ENCODE data around the gene SRRM4. TPM values are rescaled to one million over a fixed set of nuclear protein-coding genes. Genes with fewer than 3 reads are reported as not detected.
A peak's percentile ranks its signal among the peaks of the same experiment; 100 is the strongest.
"Not testable (repeated sequence)": the region's sequence is repeated elsewhere in the genome, so short reads cannot be mapped to it uniquely, and the experiment has no call there.

Gene SRRM4
- total RNA-seq, 1 donor from 2014 or later = 0.19 TPM

DNA sequence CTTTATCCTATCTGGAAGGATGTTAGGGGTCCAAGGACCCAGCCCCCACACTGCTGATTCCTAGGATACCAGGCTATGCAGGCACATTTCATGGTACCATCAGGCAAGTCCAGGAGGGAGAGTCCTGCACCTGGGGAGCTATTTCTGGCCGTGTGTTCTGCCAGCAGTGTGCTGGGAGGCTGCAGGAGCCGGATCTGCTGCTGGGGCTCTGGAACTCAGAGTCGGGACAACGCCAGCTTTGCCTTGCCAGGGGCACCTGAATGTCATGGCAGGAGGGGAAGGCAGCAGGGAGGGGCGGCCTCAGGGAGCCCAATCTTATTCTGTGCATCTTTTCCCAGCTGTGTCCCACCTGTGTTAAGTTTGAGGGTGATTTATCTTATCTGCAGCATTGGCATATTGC is 17.8 kb downstream of the SRRM4 start:
- Histone ChIP-seq H3K4me1 (peaks cover 4% of the 10 kb centered on the region), H3K4me3 (no peak overlapping the region), H3K9me3 (replicated peaks) (no peaks in the 10 kb centered on the region), H3K27ac (replicated peaks) (no peak overlapping the region), H3K36me3 (no peaks in the 10 kb centered on the region), H3K27me3 (ENCODE audit: low read depth) (peaks cover 56% of the 10 kb centered on the region)
- TF ChIP-seq, protein P1, sequence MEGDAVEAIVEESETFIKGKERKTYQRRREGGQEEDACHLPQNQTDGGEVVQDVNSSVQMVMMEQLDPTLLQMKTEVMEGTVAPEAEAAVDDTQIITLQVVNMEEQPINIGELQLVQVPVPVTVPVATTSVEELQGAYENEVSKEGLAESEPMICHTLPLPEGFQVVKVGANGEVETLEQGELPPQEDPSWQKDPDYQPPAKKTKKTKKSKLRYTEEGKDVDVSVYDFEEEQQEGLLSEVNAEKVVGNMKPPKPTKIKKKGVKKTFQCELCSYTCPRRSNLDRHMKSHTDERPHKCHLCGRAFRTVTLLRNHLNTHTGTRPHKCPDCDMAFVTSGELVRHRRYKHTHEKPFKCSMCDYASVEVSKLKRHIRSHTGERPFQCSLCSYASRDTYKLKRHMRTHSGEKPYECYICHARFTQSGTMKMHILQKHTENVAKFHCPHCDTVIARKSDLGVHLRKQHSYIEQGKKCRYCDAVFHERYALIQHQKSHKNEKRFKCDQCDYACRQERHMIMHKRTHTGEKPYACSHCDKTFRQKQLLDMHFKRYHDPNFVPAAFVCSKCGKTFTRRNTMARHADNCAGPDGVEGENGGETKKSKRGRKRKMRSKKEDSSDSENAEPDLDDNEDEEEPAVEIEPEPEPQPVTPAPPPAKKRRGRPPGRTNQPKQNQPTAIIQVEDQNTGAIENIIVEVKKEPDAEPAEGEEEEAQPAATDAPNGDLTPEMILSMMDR (IDR thresholded peaks at IDR 0.05; ENCODE audit: borderline replicate concordance) = no peak
- DNase-seq = peak; percentile 42
- intact Hi-C loops (cut with micrococcal nuclease) = no loop called here

DNA sequence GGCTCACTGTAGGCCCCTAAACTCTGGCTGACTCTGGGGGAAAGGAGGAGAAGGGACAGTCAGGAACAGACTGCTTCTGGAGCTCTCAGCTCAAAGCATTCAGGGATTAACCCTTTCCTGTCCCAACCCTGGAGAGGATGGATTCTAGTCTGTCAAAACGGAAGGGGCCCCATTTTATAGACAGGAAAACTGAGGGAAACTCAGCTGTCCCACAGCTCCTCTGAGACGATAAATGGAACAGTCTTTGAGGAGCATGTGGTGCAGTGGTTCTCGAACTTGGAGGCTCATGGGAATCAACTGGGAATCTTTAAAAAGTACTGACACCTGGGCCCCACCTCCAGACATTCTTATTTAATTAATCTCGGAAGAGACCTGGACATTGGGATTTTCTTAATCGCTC is 23.7 kb downstream of the SRRM4 start:
- no peak for DNase-seq
- Histone ChIP-seq H3K27me3 (ENCODE audit: low read depth) (peaks cover 88% of the 10 kb centered on the region), H3K36me3 (no peaks in the 10 kb centered on the region), H3K4me1 (no peaks in the 10 kb centered on the region), H3K9me3 (replicated peaks) (no peaks in the 10 kb centered on the region), H3K27ac (replicated peaks) (no peak overlapping the region), H3K4me3 (no peak overlapping the region)
- TF ChIP-seq, protein P1 (IDR thresholded peaks at IDR 0.05; ENCODE audit: borderline replicate concordance) = no peak
- intact Hi-C loops (cut with micrococcal nuclease) = no loop called here

DNA sequence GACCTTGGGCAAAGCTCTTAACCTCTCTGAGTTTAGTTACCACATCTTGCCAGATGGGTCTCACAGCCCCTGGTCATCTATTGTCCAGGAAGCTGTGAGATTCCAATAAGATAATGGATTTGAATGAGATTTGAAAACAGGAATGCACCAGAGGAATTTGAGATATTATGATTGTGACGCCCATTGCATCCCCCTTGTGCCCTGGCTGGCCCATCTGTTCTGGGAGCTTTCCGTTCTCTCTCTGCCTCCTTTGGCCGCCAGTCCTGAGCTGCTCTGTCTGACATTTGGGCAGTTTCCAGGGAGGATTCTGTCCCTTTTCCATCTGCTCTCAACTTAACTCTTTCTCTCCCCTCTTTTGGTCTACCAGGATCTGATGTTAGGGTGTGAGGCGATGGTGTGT is 24.6 kb downstream of the SRRM4 start:
- no peak overlapping the region for H3K4me3 ChIP-seq
- TF ChIP-seq, protein P1 (IDR thresholded peaks at IDR 0.05; ENCODE audit: borderline replicate concordance) = no peak
- peaks cover 7% of the 10 kb centered on the region for H3K9me3 ChIP-seq (replicated peaks)
- DNase-seq = no peak
- H3K27me3 ChIP-seq (ENCODE audit: low read depth) = peaks cover 87% of the 10 kb centered on the region
- no peak overlapping the region for H3K27ac ChIP-seq (replicated peaks)
- H3K4me1 ChIP-seq = no peaks in the 10 kb centered on the region
- H3K36me3 ChIP-seq = no peaks in the 10 kb centered on the region
- intact Hi-C loops (cut with micrococcal nuclease) = no loop called here

DNA sequence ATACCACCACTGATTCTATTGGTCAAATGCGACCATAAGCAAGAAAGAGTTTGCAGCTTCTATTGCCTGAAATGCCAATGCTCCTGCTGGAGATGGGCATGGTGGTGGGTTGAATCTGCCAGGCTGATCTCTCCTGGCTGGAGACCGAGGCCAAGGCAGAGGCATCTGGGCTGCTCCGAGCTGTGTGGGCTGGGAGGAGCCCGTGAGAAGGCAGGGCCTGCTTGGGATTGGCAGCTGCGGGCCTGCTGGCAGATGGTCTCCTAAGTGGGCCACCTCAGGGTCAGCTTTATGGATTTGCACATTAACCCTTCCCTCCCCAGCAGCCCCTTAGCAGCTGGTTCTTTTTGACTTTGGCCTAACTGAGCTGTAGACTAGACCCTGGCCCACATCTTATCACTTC is 25.4 kb downstream of the SRRM4 start:
- Histone ChIP-seq H3K27me3 (ENCODE audit: low read depth) (peaks cover 87% of the 10 kb centered on the region), H3K4me1 (no peaks in the 10 kb centered on the region), H3K9me3 (replicated peaks) (peaks cover 15% of the 10 kb centered on the region), H3K36me3 (no peaks in the 10 kb centered on the region), H3K4me3 (no peak overlapping the region), H3K27ac (replicated peaks) (no peak overlapping the region)
- no peak for DNase-seq
- TF ChIP-seq, protein P1 (IDR thresholded peaks at IDR 0.05; ENCODE audit: borderline replicate concordance) = no peak
- intact Hi-C loops (cut with micrococcal nuclease) = no loop called here

DNA sequence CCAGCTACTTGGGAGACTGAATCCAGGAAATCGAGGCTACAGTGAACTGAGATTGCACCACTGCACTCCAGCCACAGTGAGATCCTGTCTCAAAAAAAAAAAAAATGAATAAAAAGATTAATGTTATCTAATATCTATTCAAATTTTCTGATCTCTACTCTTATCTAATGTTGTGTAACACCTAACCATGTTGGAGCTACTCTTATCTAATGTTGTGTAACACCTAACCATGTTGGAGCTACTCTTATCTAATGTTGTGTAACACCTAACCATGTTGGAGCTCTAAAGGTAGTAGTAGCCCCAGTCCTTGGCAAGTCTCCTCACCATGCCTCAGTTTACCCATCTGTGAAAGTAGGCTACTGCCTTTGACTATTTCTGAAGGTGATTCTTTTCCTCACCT is 26.9 kb downstream of the SRRM4 start:
- H3K27ac ChIP-seq (replicated peaks); H3K4me3 ChIP-seq; H3K4me1 ChIP-seq; intact Hi-C loops (cut with micrococcal nuclease); H3K36me3 ChIP-seq; DNase-seq: not testable (repeated sequence)
- H3K27me3 ChIP-seq (ENCODE audit: low read depth) = peaks cover 93% of the 10 kb centered on the region
- peaks cover 16% of the 10 kb centered on the region for H3K9me3 ChIP-seq (replicated peaks)

DNA sequence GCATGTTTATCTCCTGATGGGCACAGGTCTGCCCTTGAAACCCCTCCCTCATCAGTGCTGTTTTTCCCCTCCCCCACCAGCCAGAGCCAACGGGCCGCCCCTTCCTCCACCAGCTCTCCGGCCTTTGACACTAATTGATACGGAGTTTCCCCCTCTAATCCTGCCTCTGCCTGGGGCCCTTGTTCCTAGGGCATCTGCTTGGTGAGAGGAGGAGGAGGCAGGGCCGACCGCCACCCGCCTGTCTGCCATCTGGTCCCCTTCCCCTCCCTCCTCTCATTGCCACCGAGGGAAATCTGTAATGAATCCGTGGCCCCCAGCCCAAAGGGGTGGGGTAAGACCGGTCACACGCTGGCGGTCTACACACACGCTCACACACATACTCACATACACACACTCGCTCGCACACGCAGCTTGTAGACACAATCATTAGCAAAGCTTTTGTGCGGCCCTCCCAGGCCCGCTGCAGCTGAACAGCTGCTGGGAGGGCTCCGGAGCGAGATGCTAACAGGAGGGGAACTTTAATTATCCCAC is 27.4 kb downstream of the SRRM4 start:
- H3K9me3 ChIP-seq (replicated peaks) = peaks cover 16% of the 10 kb centered on the region
- intact Hi-C loops (cut with micrococcal nuclease) = no loop called here
- H3K4me1 ChIP-seq = no peaks in the 10 kb centered on the region
- peaks cover 90% of the 10 kb centered on the region for H3K27me3 ChIP-seq (ENCODE audit: low read depth)
- H3K27ac ChIP-seq (replicated peaks) = no peak overlapping the region
- H3K4me3 ChIP-seq = no peak overlapping the region
- TF ChIP-seq, protein P1 (IDR thresholded peaks at IDR 0.05; ENCODE audit: borderline replicate concordance) = no peak
- H3K36me3 ChIP-seq = no peaks in the 10 kb centered on the region
- no peak for DNase-seq
